ENCODE data around the gene ITGB6. TPM values are rescaled to one million over a fixed set of nuclear protein-coding genes. Genes with fewer than 3 reads are reported as not detected.
A peak's percentile ranks its signal among the peaks of the same experiment; 100 is the strongest.

Gene ITGB6
- total and polyA plus RNA-seq, 7 donors: 2.1 to 24.3 (median 4.8) TPM

GRCh38 chr2:160144280-160144990, 55.6 kb downstream of the ITGB6 start:
- Histone ChIP-seq H3K4me3 (no peak overlapping the region), H3K36me3 (ENCODE audit: insufficient read depth in 1 of 2, low read depth in 1 of 2) (peaks cover 0 to 8% of the 10 kb centered on the region in 2 donors), H3K27ac (no peak overlapping the region), H3K4me1 (peaks cover 8% of the 10 kb centered on the region), H3K9me3 (no peaks in the 10 kb centered on the region), H3K27me3 (ENCODE audit: insufficient read depth in 3 of 3, low read length in 2 of 3) (no peaks in the 10 kb centered on the region)
- WGBS, 3 donors: 69 to 75% (median 69%) methylated on average over 9 of the region's 9 CpGs
- no peak for DNase-seq
- ATAC-seq: no peak
- TF ChIP-seq CTCF (IDR thresholded peaks at IDR 0.05): no peak
- intact Hi-C loops (cut with DNase I): no loop called here

GRCh38 chr2:160142472-160142871, 57.6 kb downstream of the ITGB6 start:
- Histone ChIP-seq H3K27me3 (ENCODE audit: insufficient read depth in 3 of 3, low read length in 2 of 3) (no peaks in the 10 kb centered on the region), H3K4me3 (no peak overlapping the region), H3K4me1 (peaks cover 8% of the 10 kb centered on the region), H3K9me3 (no peaks in the 10 kb centered on the region), H3K27ac (no peak overlapping the region), H3K36me3 (ENCODE audit: insufficient read depth in 1 of 2, low read depth in 1 of 2) (peaks cover 0 to 9% of the 10 kb centered on the region in 2 donors)
- DNase-seq: no peak
- no peak for TF ChIP-seq CTCF (IDR thresholded peaks at IDR 0.05)
- no peak for ATAC-seq
- WGBS, 3 donors: 83 to 90% (median 87%) methylated on average over 6 of the region's 6 CpGs
- intact Hi-C loops (cut with DNase I): no loop called here

GRCh38 chr2:160141912-160142311, 58.2 kb downstream of the ITGB6 start:
- no peak for ATAC-seq
- H3K4me3 ChIP-seq: no peak overlapping the region
- no peak for DNase-seq
- no peak for TF ChIP-seq CTCF (IDR thresholded peaks at IDR 0.05)
- WGBS, 3 donors: 77 to 79% (median 79%) methylated on average over 3 of the region's 3 CpGs
- H3K27ac ChIP-seq: no peak overlapping the region
- peaks cover 8% of the 10 kb centered on the region for H3K4me1 ChIP-seq
- no peaks in the 10 kb centered on the region for H3K27me3 ChIP-seq (ENCODE audit: insufficient read depth in 3 of 3, low read length in 2 of 3)
- H3K9me3 ChIP-seq: no peaks in the 10 kb centered on the region
- intact Hi-C loops (cut with DNase I): no loop called here
- H3K36me3 ChIP-seq (ENCODE audit: insufficient read depth in 1 of 2, low read depth in 1 of 2): peaks cover 0 to 14% of the 10 kb centered on the region in 2 donors

GRCh38 chr2:160141419-160141818, 58.7 kb downstream of the ITGB6 start:
- 66 to 77% (median 68%) methylated on average over 4 of the region's 4 CpGs for WGBS, 3 donors
- H3K27me3 ChIP-seq (ENCODE audit: insufficient read depth in 3 of 3, low read length in 2 of 3): no peaks in the 10 kb centered on the region
- intact Hi-C loops (cut with DNase I): no loop called here
- no peaks in the 10 kb centered on the region for H3K9me3 ChIP-seq
- H3K4me3 ChIP-seq: no peak overlapping the region
- H3K36me3 ChIP-seq (ENCODE audit: insufficient read depth in 1 of 2, low read depth in 1 of 2): peaks cover 0 to 14% of the 10 kb centered on the region in 2 donors
- ATAC-seq (no peak), DNase-seq (no peak)
- TF ChIP-seq CTCF (IDR thresholded peaks at IDR 0.05): no peak
- H3K4me1 ChIP-seq: peaks cover 8% of the 10 kb centered on the region
- peak overlapping the region; percentile 66 for H3K27ac ChIP-seq

- peak overlapping the region; percentile 66 for H3K27ac ChIP-seq
- no peak for TF ChIP-seq CTCF (IDR thresholded peaks at IDR 0.05)
These were observed 59.6 kb downstream of the ITGB6 start for GRCh38 chr2:160140471-160140870.

More at GRCh38 chr2:160140471-160140870, 59.6 kb downstream of the ITGB6 start:
- no peak for DNase-seq
- peaks cover 0 to 11% of the 10 kb centered on the region in 2 donors for H3K36me3 ChIP-seq (ENCODE audit: insufficient read depth in 1 of 2, low read depth in 1 of 2)
- ATAC-seq: no peak
- H3K27me3 ChIP-seq (ENCODE audit: insufficient read depth in 3 of 3, low read length in 2 of 3): no peaks in the 10 kb centered on the region
- WGBS, 3 donors: 65 to 81% (median 72%) methylated on average over 4 of the region's 4 CpGs
- peaks cover 8% of the 10 kb centered on the region for H3K4me1 ChIP-seq
- H3K9me3 ChIP-seq: no peaks in the 10 kb centered on the region
- no peak overlapping the region for H3K4me3 ChIP-seq
- intact Hi-C loops (cut with DNase I): no loop called here

Measured in psoas muscle (tissue), 8 donors.